T-helper 1 cell (primary cell): ENCODE results near the gene CCDC70.

Experiments used
- DNase-seq, 5 donors: peaks; one replicate each; pipeline ENCODE4 v3.0.0-alpha.2; 2012 to 2020

Gene CCDC70

DNA sequence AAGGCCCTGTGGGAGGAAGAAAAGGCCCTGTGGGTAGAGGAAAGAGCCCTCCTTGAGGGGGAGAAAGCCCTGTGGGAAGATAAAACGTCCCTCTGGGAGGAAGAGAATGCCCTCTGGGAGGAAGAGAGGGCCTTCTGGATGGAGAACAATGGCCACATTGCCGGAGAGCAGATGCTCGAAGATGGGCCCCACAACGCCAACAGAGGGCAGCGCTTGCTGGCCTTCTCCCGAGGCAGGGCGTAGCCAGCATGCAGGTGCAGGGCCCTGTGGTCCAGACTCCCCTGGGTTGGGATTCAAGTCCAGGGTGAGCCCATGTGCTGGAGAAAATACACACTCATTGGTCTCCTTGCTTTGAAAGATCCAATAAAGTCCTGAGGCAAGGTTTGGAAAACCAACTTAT, 4.1 kb downstream of the CCDC70 start:
- DNase-seq = no peak

DNA sequence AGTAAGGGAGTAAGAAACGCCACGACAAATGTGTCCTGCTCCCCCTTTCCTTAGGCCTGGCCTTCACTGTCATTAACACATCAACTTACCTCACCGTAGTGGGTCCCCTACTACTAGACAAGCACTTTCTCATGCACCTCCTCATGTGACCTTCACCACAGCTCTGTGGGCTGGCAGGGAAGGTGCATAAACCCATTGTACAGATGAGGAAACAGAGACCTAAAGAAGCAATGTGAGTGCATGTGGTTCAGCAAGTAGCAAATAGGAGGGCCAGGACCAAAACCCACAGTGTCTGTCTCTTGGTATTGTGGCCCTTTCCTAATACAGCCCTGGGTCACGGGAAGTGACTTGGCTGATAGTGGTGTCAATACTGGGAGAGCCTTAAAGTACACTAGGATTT, 5.3 kb downstream of the CCDC70 start:
- DNase-seq = no peak

DNA sequence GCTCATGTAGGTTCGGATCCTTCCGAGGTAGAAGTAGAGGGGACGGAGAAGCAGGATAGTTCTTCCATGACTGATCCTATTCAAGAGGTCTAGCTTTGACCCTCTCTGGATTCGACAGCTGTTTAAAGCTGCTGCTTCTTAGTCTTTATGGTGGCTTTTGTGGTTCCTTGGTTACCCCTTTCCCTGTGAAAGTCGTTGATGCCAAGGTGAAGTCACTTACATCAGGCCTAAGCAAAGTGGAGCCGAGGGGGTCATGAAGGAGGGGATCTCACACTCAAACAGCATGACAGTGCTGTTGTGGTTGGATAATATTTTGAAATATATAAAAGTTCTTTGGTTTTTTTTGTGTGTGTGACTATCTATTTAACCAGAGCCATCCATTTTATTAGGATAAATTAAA, 8.1 kb downstream of the CCDC70 start:
- DNase-seq = no peak

DNA sequence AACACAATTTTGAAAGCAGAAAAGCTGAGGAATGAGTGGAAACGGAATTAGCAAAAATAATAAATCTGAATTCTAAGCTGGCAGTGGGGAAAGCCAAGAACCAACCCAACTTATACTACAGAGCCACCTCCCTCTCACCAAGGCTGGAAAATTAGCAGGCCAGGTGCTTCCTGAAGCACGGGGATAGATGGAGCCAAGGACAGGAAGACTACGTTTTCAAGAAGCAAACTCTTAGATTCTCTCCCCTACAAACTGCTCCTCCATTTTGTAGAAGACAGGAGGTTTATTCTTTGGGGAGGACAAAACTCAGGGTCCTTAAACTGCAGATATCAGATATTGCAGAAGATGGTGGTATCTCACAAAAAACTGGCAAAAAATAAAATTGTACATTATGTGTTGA, 8.8 kb downstream of the CCDC70 start:
- no peak for DNase-seq

DNA sequence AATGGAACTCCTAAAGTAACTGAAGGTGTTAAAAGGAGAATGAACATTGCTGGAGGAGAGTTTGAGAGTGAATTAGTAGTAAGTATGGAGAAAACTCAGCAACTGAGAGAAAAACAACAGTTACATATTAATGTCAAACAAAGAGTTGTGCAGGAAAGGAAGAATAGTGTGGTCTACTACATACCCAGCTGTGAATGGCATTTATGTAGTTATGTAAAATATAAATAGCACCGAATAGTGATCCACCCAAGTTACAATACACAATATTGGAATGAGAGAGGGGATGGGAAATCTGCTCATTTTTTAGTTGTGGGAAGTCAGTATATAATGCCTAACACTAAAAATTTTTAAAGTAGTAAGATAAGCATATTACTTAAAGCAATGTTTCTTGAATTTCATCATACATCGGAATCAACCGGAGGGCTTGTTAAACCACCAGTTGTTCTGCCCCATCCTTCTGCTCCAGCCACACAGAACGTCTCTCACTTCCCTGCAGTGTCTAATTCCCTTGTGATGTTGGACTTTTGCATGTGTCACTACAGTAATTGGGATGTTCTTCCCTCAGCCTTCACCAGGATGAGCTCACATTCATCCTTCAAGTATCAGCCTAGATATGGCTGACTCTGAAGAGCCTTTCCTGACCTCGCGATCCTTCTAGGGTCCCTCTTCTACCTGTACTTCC, 11.5 kb downstream of the CCDC70 start:
- DNase-seq = no peak

DNA sequence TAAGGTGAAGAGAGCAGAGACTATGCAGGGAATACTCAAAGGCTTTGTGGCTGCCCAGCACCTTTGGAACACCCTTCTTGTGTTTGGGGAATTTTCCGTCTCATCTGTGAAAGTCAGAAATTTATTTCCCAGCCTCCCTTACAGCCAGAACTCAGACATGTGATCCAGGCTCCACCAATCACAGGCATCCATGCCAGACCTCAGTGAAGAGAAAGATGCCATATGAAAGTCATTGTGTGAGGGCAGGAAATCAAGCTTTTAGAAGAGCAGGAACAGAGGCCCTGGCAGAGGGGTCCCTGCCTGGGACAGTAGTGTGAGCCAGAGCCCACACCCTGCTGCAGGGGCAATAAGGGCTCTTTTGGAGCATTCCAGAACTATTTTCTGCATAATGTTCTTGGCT, 12.1 kb downstream of the CCDC70 start:
- no peak for DNase-seq

DNA sequence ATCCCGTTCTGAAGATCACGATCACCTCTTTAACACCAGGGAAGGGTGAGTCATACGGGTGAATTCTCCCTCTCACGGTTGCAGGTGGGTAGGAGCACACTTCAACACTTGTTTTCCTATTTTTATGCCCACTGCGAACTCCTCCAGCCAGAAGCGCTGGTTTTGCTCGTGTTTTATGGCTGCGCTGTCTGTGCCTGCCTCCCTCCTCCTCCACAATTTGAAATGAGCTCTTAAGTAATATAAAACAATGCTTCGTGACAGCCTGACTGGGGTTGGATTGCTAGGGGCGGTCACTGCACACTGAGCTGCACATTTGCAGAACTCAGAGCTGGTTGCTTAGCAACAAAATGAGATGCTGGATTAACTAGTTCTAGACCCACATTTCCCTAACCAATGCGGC, 12.9 kb downstream of the CCDC70 start:
- no peak for DNase-seq

DNA sequence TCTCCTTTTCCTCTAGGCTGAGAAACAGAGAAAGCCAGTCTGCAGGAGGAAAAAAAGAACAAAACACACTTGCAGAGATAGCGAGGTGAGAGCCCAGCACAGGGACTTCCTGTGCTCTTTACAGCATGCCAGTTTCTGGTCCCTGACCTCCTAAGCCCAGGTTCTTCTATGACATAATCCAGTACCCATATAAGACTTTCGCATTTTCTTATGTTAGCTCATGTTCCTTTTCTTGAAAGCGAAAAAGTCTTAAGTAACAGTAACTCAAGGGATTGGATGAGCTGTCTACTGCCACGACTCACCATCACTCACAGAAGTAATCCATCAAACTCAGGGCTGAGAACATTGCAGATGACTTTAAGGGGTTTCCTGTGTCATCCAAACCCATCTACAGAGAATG, 17.4 kb downstream of the CCDC70 start:
- no peak for DNase-seq

DNA sequence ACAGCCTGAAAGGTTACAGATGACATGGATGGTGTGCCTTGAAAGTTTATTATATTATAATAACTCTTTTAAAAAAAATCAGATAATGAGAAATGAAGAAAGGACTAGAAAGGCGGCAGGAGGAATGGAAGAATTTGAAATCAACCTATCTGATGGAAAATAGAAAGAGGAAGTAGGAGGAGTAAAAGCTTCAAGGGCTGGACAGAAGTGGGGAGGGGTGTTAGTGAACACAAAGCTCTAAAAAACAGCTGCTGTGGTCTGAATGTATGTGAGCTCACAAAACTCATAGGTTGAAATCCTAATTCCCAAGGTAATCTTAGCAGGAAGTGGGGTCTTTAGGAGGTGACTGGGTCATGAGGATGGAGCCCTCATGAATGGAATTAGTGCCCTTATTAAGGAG, 19.5 kb downstream of the CCDC70 start:
- DNase-seq = no peak

DNA sequence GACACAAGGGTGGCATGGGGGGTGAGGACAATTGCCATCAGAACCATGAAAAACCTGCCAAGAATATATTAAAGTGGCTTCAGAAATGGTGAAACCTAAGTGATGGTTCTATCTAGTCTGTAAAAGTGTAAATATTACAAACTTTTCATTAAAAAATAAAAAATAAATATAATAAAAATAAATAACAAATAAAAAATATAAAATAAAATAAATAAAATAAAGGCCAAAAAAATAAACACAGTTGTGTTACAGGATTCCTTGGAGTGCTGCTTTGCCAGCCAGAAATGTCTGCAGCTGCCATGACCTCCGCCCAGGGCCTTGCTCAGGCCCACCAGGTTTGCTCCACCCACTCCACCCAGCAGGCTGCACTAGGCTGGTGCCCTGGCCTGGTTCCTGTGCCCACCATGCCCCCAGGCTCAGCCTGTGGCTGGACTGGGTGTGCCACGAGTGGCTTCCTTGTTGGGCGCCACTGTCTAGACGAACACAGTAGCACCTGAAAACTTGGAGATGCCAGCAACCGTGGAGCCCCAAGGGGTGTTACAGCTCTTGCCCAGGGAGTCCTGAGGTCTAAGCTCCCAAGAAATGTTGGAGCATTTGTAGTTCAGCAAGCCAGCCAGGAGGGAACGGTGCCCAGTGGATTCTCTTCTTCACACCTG, 20.9 kb downstream of the CCDC70 start:
- DNase-seq = no peak

DNA sequence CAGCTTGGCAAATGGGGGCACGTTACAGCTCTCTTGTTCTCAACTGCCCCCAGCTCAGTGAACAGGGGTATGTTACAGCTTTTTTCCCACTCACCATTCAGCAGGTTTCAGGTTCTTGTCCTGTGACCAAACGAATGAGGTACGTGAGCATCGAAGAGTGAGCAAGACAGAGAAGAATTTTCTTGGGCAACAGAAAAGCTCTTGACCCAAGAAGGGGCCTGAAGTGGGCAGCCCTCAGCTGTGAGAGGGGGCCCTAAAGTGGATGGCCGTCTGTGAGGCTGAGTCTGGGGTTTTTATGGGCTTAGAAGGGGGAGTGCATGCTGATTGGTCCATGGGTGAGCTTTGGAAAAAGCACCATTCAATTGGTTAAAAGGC, 21.4 kb downstream of the CCDC70 start:
- no peak for DNase-seq

DNA sequence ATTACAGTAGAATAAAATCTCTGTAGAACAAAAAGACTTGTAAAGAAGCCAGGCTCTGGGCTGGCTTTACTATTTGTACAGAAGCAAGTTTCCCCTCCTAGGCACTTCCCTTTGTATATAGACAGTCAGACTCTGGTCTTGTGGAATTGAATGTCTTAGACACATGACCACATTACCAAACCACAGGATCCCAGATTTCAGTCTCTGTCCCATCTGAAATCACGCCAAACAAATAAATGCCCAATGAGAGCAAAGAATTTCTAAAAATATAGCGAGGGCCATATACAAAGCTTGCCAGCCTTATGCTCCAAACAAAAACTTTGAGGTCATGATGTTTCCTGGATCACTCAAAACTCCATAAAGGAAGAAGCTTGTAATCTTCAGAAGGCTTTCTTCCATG, 23.9 kb downstream of the CCDC70 start:
- DNase-seq = no peak

DNA sequence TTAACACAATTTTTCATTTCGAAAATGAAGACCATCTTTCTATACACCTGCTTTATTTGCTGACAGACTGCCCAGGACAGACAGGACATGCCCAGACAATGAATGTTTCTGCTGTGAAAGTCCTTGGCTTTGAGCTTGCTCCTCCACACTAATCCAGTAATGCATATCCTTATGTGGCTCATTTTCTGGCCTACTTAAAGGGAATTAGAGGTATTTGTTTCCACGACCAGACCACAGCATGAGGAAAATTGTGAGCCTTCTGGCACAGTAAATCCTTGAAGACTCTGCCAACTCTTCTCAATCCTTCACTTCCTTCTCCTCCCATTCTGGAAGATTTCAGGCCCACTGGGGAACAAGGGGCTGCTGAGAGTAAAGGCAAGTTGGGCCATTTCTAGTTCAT, 25.7 kb downstream of the CCDC70 start:
- no peak for DNase-seq

DNA sequence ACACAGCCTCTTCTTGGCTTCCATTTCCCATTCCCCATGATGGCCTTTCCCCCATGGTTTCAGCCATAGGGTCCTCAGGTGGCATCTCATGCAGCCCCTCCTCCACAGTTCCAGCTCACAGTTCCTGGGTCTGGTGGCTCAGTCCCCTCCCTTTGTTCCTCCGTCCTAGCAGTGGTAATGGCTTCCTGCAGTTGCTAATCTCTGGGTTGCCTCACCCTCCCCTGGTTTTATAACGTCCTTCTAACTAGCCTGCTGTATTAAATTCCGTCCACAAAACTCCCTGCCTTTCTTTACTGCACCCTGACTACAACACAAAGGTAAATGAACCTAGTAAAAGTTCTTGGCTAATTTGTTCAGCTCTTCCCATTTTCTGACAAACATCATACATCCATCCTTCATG, 30.9 kb downstream of the CCDC70 start:
- DNase-seq = no peak

DNA sequence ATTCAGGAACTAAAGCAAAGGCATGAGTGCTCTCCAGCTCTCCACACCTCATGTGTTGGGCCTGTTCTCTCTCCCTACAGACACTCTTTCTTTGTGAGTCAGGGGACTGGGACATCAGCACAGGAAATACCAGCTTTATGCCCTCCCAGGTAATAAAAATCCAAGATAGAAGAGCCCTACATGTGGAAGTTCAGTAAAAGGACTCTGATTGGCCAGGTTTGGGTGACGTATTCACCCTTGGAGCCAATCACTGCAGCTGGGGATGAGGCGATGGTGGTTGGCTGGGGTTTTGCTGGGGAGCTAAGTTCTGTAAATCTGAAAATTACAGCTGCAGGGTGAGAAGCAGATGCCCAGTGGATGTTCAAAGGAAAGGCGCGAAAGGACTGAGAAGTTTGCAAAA, 32.5 kb downstream of the CCDC70 start:
- DNase-seq = no peak

DNA sequence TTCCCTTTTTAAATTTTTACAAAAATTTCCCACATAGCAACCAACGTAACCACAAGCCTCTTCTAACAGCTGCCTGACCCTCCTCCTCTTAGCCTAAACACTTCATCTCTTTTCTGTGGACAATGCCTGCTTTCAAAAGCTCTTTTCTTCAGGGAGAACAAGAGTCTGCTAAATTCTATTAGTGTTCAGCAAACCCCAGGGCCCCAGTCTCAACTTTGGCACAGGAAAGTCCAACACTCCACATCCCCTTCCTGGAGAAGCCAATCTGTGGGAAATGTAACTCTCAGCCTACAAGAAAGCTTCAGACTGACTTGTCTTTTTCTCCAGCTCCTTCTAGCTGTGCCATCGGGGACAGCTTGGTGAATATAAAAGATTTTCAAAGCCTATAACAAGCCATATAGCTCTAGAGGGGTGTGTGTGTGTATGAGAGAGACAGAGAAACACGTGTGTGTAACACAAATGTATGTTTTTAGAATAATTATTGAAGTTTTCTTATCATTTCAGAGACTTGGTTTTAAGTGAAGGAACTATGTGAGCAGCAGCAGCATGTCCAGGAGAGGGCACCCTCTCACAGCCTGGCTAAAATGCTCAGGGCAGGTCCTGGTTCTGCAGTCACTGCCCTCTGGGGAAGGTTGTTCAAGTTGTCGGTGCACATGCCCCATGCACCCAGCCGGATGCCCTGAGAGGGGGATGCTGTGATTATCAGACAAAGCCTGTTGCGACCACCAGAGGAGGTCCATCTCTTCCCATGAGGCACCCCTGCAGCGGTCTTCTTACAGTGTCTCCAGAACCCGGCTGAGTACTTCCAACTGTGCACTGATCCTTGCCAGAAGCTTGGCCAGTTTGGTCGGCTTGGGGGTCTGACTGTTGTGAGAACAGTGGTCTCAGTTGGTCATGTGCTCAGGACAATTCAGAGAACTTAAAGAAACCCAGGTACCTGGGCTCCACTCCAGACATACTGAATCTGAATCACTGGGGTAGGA, 34.4 kb downstream of the CCDC70 start:
- DNase-seq = peak in 4 of 5 donors; percentile 14 to 69 (median 26)

DNA sequence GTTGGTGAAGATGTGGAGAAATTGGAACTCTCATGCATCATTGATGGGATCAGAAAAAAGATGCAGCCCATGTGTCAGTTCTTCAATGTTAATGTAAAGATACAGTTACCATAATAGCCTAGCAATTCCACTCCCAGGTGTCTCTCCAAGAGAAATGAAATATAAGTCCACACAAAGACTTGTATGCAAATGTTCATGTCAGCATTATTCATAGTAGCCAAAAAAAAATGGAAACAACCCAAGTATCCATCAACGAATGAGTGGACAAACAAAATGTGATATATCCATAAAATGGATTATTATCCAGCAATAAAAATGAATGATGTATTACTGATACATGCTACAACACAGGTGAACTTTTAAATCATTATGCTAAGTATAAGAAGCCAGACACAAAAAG, 38.7 kb downstream of the CCDC70 start:
- no peak for DNase-seq

DNA sequence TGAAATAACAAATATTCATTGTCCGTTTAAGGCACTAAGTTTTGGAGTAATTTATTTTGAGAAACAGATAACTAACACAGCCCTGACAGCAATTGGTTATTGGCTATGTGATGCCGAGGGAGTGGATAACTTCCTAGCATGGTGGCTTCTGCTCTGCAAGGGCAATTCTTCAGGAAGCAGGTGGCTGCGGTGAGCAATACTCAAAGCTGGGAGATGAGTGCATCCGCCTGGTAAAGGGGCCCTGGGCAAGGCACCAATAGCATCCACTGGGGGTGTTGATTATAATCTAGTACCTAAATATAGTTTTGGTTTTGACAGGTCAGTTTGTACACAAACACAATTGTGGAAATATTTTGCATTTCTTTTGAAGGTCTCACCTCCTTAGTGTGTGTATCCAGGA, 41.0 kb downstream of the CCDC70 start:
- DNase-seq = peak in 1 of 5 donors; percentile 44

DNA sequence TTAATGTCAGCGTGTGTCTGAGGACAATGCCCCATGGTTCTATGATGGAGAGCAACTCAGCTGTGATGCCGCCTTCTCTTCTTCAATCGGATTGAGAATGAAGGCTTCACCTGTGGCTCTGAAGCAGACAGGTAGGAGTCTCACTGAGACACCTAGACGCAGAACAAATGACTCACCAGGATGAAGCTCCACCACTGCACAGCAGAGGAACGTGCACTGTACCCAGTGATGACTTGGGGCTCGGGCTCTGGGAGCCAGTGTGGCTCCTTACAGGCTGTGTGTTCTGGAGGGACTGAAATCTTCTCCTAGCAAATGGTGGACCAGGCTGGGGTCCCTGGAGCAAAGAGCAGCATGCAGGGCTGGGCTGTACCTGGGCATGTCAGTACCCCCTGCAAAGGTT, 44.0 kb downstream of the CCDC70 start:
- DNase-seq = no peak

DNA sequence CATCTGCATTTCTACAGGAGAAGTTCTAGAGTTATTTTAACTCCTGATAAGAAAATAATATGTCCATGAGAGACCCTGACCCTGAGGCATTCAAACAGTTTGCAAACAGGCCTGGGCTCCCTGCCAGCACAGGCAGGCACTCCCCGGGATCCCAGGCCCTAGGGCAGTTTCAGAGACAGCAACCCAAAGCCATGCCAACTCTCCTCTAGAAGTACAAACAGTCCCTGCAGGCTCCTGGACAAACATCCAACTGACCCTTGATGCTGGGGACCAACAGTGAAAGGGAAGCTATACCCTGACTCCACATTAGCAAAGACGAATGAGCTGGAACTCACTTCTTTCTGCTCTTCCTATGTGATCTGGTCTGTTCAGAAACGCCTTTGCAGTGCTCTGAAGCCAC, 44.8 kb downstream of the CCDC70 start:
- no peak for DNase-seq

DNA sequence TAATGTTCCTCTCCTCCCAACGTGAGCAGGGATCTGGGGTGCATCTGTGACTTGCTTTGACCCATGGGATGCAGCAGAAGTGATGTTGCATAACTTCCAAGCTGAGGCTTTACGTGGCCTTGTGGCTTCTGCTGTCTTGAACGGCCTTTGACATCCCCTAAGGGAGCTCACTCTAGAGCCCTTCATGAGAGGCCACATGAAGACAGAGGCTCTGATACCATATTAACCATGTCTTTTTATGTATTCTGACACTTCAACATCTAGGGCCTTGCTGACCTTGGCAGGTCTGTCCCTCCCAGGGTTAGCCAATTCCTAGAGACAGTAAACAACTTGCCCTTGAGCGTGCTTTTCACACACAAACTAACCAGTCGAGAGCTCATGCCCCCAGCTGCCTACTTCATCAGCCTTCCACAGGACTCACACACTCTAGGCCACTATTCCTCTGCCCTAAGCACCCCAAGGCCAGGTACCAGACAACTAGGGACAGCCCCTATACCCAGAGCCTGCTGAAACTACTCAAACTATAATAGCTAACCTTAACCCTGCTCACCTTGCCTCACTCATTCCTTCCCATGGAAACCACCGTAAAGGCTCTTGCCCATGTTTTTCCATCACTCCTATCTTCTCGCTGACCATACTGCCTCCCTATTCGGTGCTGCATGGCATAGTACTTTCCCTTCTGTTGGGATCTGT, 45.4 kb downstream of the CCDC70 start:
- no peak for DNase-seq

DNA sequence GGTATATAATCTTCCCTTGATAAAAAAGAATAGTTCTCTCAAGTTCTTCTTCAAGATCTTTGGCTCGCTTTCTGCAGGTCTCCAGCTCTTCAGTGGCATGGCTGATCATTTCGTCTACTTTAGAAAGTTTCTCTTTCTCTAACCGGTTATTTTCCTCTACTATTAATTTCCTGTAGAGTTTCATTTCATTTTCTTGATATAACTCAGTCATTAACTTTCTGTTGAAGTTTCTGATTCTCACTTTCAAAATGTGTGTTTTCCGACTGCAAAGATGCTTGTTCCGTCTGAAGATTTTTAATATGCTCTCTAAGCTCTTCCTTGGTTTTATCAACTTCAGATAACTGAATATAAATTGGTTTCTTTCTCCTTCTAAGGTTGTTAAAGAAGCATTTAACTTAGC, 47.5 kb downstream of the CCDC70 start:
- DNase-seq = peak in 1 of 5 donors; percentile 56

DNA sequence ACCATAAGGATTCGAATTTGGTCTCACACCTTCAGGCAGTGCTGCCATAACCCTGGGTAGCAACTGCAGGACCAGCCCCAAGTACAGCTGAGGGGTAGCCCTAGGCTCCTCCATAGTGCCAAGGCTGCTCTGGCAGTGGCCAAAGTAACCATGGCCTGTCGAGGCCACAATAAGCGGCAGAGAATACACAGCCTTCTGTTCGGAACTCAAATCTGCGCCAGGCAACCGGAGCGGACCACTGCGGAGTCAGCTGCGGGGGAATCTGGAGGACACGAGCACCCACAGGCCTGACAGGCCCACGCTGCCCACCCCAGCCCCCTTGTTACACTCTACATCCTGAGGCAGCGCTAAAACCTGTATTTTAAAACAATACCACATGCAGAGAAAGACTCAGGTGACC, 48.7 kb downstream of the CCDC70 start:
- DNase-seq = no peak
